Mesenchymal stem cell (in vitro differentiated cells and primary cell): ENCODE data around the gene BAAT.

ENCODE experiments used
- DNase-seq: peaks from one replicate; pipeline ENCODE4 v3.0.0-alpha.2; 2013
- H2AFZ ChIP-seq: one replicate; pipeline ENCODE4 v1.6.1; 2013; ENCODE audit warnings: low read depth, mild to moderate bottlenecking, control low read depth, inconsistent platforms, low read length, moderate library complexity
- H2AK5ac ChIP-seq: 2 replicates; pipeline ENCODE4 v1.6.1; 2013; ENCODE audit warnings: low read length, moderate library complexity, mild to moderate bottlenecking, inconsistent platforms; ENCODE audit not compliant: severe bottlenecking
- H2BK120ac ChIP-seq: one replicate; pipeline ENCODE4 v1.6.1; 2013; ENCODE audit warnings: low read depth, mild to moderate bottlenecking, inconsistent platforms, low read length, moderate library complexity
- H2BK12ac ChIP-seq, 2 experiments: one replicate each; pipeline ENCODE4 v1.6.1; 2013; ENCODE audit warnings: inconsistent platforms in 2 of 2, low read length in 2 of 2, mild to moderate bottlenecking in 2 of 2, moderate library complexity in 2 of 2, control low read depth in 1 of 2
- H2BK15ac ChIP-seq: one replicate; pipeline ENCODE4 v1.6.1; 2013; ENCODE audit warnings: mild to moderate bottlenecking, low read depth, inconsistent platforms; ENCODE audit not compliant: poor library complexity, severe bottlenecking
- H2BK5ac ChIP-seq: 2 replicates; pipeline ENCODE4 v1.6.1; 2013; ENCODE audit warnings: low read depth, mild to moderate bottlenecking, low read length, control low read depth, inconsistent platforms; ENCODE audit not compliant: poor library complexity, severe bottlenecking
- H3K14ac ChIP-seq, 2 experiments: one replicate each; pipeline ENCODE4 v1.6.1; 2013; ENCODE audit warnings: inconsistent platforms in 2 of 2, low read length in 2 of 2, control low read depth in 1 of 2, mild to moderate bottlenecking in 1 of 2, moderate library complexity in 1 of 2
- H3K18ac ChIP-seq, 2 experiments: one replicate each; pipeline ENCODE4 v1.6.1; 2013; ENCODE audit warnings: inconsistent platforms in 2 of 2, low read length in 2 of 2, control low read depth in 1 of 2, low read depth in 1 of 2, mild to moderate bottlenecking in 1 of 2
- H3K23ac ChIP-seq, 2 experiments: one replicate each; pipeline ENCODE4 v1.6.1; 2013; ENCODE audit warnings: inconsistent platforms in 2 of 2, low read length in 2 of 2, mild to moderate bottlenecking in 2 of 2, moderate library complexity in 2 of 2, control low read depth in 1 of 2
- H3K27ac ChIP-seq: 2 replicates; pipeline ENCODE4 v1.5.1; 2013; ENCODE audit warnings: mild to moderate bottlenecking, moderate library complexity, low read length, control low read depth, inconsistent platforms; ENCODE audit not compliant: poor library complexity, severe bottlenecking
- H3K27me3 ChIP-seq, 2 experiments: 2 replicates each; pipeline versions ENCODE4 v1.6.1 to v1.7.0; 2013; ENCODE audit warnings: low read length in 2 of 2, mild to moderate bottlenecking in 2 of 2, moderate library complexity in 2 of 2, control low read depth in 1 of 2, inconsistent platforms in 1 of 2; ENCODE audit not compliant: control insufficient read depth in 1 of 2, insufficient read depth in 1 of 2
- H3K36me3 ChIP-seq, 2 experiments: 2 replicates each; pipeline versions ENCODE4 v1.6.1 to v1.7.0; 2013; ENCODE audit warnings: low read length in 2 of 2, control low read depth in 1 of 2, inconsistent platforms in 1 of 2, low read depth in 1 of 2, mild to moderate bottlenecking in 1 of 2; ENCODE audit not compliant: insufficient read depth in 2 of 2, control insufficient read depth in 1 of 2
- H3K4ac ChIP-seq, 2 experiments: one replicate each; pipeline ENCODE4 v1.6.1; 2013; ENCODE audit warnings: inconsistent platforms in 2 of 2, low read length in 2 of 2, mild to moderate bottlenecking in 2 of 2, moderate library complexity in 2 of 2, control low read depth in 1 of 2, low read depth in 1 of 2
- H3K4me1 ChIP-seq: 2 replicates; pipeline ENCODE4 v1.6.1; 2013; ENCODE audit warnings: low read depth, low read length, control low read depth; ENCODE audit not compliant: control insufficient read depth, insufficient read depth
- H3K4me2 ChIP-seq: 2 replicates; pipeline ENCODE4 v1.6.1; 2013; ENCODE audit warnings: low read length, mild to moderate bottlenecking, inconsistent platforms; ENCODE audit not compliant: poor library complexity, severe bottlenecking
- H3K4me3 ChIP-seq, 2 experiments: 2 replicates each; pipeline versions ENCODE4 v1.5.1 to v1.7.0; 2013; ENCODE audit warnings: low read length in 2 of 2, mild to moderate bottlenecking in 2 of 2, control low read depth in 1 of 2, low read depth in 1 of 2; ENCODE audit not compliant: insufficient read depth in 1 of 2
- H3K79me1 ChIP-seq: replicated peaks from 2 replicates; pipeline ENCODE4 v1.6.1; 2013; ENCODE audit warnings: mild to moderate bottlenecking, control low read depth, low read length, inconsistent platforms; ENCODE audit not compliant: poor library complexity, severe bottlenecking
- H3K9ac ChIP-seq: 2 replicates; pipeline ENCODE4 v1.7.0; 2013; ENCODE audit warnings: mild to moderate bottlenecking, low read length, moderate library complexity
- H3K9me3 ChIP-seq: 2 replicates; pipeline ENCODE4 v1.7.0; 2013; ENCODE audit warnings: mild to moderate bottlenecking, low read length; ENCODE audit not compliant: control insufficient read depth
- H4K8ac ChIP-seq: one replicate; pipeline ENCODE4 v1.6.1; 2013; ENCODE audit warnings: inconsistent platforms, mild to moderate bottlenecking, low read length, moderate library complexity
- H4K91ac ChIP-seq: one replicate; pipeline ENCODE4 v1.6.1; 2013; ENCODE audit warnings: mild to moderate bottlenecking, low read length, inconsistent platforms
- WGBS: methylation state at CpG from one replicate; pipeline ENCODE4 v1.1.7; 2013; ENCODE audit warnings: mixed read lengths; 5-methylcytosine and 5-hydroxymethylcytosine counted together

Gene BAAT

GRCh38 chr9:101350285-101350684 lies 34.5 kb downstream of the BAAT start:
- no peak overlapping the region for H3K14ac ChIP-seq
- no peak overlapping the region for H2BK12ac ChIP-seq
- H3K27ac ChIP-seq = no peak overlapping the region
- H3K36me3 ChIP-seq = no peaks in the 10 kb centered on the region
- H2AFZ ChIP-seq = no peak overlapping the region
- no peak overlapping the region for H3K4ac ChIP-seq
- H3K27me3 ChIP-seq = no peaks in the 10 kb centered on the region
- no CpG with 5 or more reads among the region's 1 CpG for WGBS
- no peak overlapping the region for H3K4me2 ChIP-seq
- H2BK120ac ChIP-seq = no peak overlapping the region
- H3K9me3 ChIP-seq = no peaks in the 10 kb centered on the region
- H2BK5ac ChIP-seq = no peak overlapping the region
- no peak overlapping the region for H4K8ac ChIP-seq
- no peak overlapping the region for H3K18ac ChIP-seq
- H2AK5ac ChIP-seq = no peak overlapping the region
- H4K91ac ChIP-seq = no peak overlapping the region
- H3K9ac ChIP-seq = no peak overlapping the region
- H3K23ac ChIP-seq = no peak overlapping the region
- no peak for DNase-seq
- no peak overlapping the region for H3K4me3 ChIP-seq
- H3K4me1 ChIP-seq = no peaks in the 10 kb centered on the region
- H2BK15ac ChIP-seq = no peak overlapping the region
- no peaks in the 10 kb centered on the region for H3K79me1 ChIP-seq

GRCh38 chr9:101342595-101342994 lies 42.2 kb downstream of the BAAT start:
- no peak overlapping the region for H2BK15ac ChIP-seq
- no peak overlapping the region for H3K14ac ChIP-seq
- no peak overlapping the region for H3K9ac ChIP-seq
- WGBS = 100% methylated on average over 1 of the region's 1 CpG
- DNase-seq = no peak
- no peak overlapping the region for H2BK12ac ChIP-seq
- H3K23ac ChIP-seq = no peak overlapping the region
- no peaks in the 10 kb centered on the region for H3K9me3 ChIP-seq
- no peaks in the 10 kb centered on the region for H3K79me1 ChIP-seq
- no peak overlapping the region for H3K4me3 ChIP-seq
- H3K4me1 ChIP-seq = no peaks in the 10 kb centered on the region
- no peak overlapping the region for H2AFZ ChIP-seq
- no peak overlapping the region for H4K91ac ChIP-seq
- H2BK120ac ChIP-seq = no peak overlapping the region
- H3K36me3 ChIP-seq = no peaks in the 10 kb centered on the region
- H3K27ac ChIP-seq = no peak overlapping the region
- no peak overlapping the region for H3K4ac ChIP-seq
- no peak overlapping the region for H3K18ac ChIP-seq
- H4K8ac ChIP-seq = no peak overlapping the region
- no peak overlapping the region for H2BK5ac ChIP-seq
- no peak overlapping the region for H3K4me2 ChIP-seq
- H2AK5ac ChIP-seq = no peak overlapping the region
- H3K27me3 ChIP-seq = peaks cover 0 to 3% of the 10 kb centered on the region in 2 experiments

GRCh38 chr9:101341958-101342357 lies 42.8 kb downstream of the BAAT start:
- Histone ChIP-seq H3K23ac (no peak overlapping the region), H3K9ac (no peak overlapping the region), H4K91ac (no peak overlapping the region), H4K8ac (no peak overlapping the region), H3K9me3 (no peaks in the 10 kb centered on the region), H2BK5ac (no peak overlapping the region), H3K4me1 (no peaks in the 10 kb centered on the region), H3K4me2 (no peak overlapping the region), H3K4me3 (no peak overlapping the region), H2BK15ac (no peak overlapping the region), H2BK120ac (no peak overlapping the region), H2AFZ (no peak overlapping the region), H3K27me3 (peaks cover 0 to 3% of the 10 kb centered on the region in 2 experiments), H2BK12ac (no peak overlapping the region), H2AK5ac (no peak overlapping the region), H3K27ac (no peak overlapping the region), H3K36me3 (no peaks in the 10 kb centered on the region), H3K14ac (no peak overlapping the region), H3K18ac (no peak overlapping the region), H3K4ac (no peak overlapping the region), H3K79me1 (no peaks in the 10 kb centered on the region)
- no peak for DNase-seq

- no peak overlapping the region for H3K18ac ChIP-seq
- H3K27me3 ChIP-seq = peaks cover 0 to 3% of the 10 kb centered on the region in 2 experiments
- no peak overlapping the region for H2BK120ac ChIP-seq
- no peak overlapping the region for H2BK15ac ChIP-seq
- H3K4me2 ChIP-seq = no peak overlapping the region
- no peaks in the 10 kb centered on the region for H3K9me3 ChIP-seq
- H2BK12ac ChIP-seq = no peak overlapping the region
- no peaks in the 10 kb centered on the region for H3K36me3 ChIP-seq
- H3K14ac ChIP-seq = no peak overlapping the region
- no peak overlapping the region for H3K27ac ChIP-seq
- no peak overlapping the region for H3K9ac ChIP-seq
- H2BK5ac ChIP-seq = no peak overlapping the region
- no peak overlapping the region for H2AFZ ChIP-seq
- no peak overlapping the region for H4K91ac ChIP-seq
- H4K8ac ChIP-seq = no peak overlapping the region
- no peak overlapping the region for H3K4ac ChIP-seq
- no peak for DNase-seq
- WGBS = 100% methylated on average over 2 of the region's 2 CpGs
- no peak overlapping the region for H3K4me3 ChIP-seq
- H3K23ac ChIP-seq = no peak overlapping the region
- no peak overlapping the region for H2AK5ac ChIP-seq
- H3K79me1 ChIP-seq = no peaks in the 10 kb centered on the region
- H3K4me1 ChIP-seq = no peaks in the 10 kb centered on the region
These were observed 47.6 kb downstream of the BAAT start for GRCh38 chr9:101337237-101337636.
